ENCODE data around the gene SOX1.

SOX1 gene

DNA sequence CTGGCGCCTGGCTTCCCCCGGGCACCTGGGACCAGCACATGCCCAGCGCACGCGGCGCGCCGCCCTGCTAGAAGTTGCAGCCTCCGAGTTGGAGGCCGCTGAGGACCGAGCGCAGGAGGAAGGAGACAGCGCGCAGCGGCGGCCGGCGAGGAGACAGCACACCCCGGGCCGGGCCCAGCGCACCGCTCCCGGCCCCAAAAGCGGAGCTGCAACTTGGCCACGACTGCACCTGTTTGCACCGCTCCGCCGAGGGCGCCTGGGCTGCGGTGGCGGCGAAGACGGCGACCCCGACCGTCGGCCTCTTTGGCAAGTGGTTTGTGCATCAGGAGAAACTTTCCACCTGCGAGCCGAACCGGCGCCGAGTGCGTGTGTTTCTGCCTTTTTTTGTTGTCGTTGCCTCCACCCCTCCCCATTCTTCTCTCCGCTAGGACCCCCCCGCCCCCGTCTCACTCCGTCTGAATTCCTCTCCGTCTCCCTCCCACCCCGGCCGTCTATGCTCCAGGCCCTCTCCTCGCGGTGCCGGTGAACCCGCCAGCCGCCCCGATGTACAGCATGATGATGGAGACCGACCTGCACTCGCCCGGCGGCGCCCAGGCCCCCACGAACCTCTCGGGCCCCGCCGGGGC lies at the start of gene SOX1:
TSS of gene SOX1 (plus strand) at position 34 of the 626 bp plus-strand sequence. CDS start at position 544, 510 bp downstream.
- no peak for DNase-seq
- in situ Hi-C loops (cut with HindIII; ENCODE audit: low pct_ligation_motif_present, low pct_unique_long_range_greater_than_20kb, low sequenced_read_pairs): no loop called here

DNA sequence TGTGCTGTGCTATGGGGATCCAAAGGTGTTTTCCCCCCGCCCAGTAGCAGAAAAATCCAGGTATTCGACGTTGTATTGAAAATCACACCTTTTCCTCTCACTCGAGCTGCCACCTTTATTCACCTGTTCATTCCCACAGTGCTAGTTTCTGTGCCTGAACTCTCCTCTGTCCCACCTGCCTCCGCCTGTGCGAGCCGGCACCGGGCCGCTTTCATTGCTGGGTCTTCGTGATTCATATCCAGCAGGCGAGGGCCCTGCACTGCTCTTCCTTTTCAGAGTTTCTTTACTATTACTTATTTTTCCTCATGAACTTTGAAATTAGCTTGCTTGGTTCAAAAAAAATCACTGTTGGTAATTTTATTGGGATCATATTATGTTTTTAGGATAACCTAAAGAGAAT lies 42.4 kb upstream of the SOX1 start:
- in situ Hi-C loops (cut with HindIII; ENCODE audit: low pct_ligation_motif_present, low pct_unique_long_range_greater_than_20kb, low sequenced_read_pairs): no loop called here
- DNase-seq: no peak

DNA sequence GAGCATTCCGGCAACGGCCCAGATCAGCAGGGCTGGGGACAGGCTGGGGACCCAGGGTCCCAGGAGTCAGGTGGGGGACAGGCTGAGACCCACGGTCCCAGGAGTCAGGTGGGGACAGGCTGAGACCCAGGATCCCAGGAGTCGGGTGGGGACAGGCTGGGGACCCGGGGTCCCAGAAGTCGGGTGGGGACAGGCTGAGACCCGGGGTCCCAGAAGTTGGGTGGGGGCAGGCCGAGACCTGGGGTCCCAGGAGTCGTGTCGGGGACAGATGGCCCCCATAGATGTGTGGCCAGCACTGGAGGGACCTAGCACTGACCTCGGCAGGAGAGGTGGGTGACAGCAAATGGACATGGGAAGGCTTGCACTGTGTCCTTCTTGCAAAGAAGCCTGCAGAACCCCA lies 39.7 kb upstream of the SOX1 start:
- DNase-seq: no peak
- in situ Hi-C loops (cut with HindIII; ENCODE audit: low pct_ligation_motif_present, low pct_unique_long_range_greater_than_20kb, low sequenced_read_pairs): no loop called here

DNA sequence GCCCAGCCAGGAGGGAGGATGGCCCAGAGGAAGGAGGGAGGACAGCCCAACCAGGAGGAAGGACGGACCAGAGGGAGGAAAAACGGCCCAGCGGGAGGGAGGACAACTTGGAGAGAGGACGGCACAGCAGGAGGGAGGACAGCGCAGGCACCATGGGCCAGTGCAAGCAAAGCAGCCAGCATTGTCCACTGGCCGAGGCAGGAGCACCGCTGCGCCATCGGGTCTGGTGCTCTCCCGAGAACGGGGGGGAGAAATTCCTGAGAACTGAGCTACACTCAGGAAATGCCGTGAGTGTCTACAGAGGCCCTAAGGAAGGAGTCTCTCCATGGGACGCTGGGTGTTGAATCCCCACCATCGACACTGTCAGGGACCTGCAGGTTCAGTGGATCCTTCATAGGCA lies 38.5 kb upstream of the SOX1 start:
- no peak for DNase-seq
- in situ Hi-C loops (cut with HindIII; ENCODE audit: low pct_ligation_motif_present, low pct_unique_long_range_greater_than_20kb, low sequenced_read_pairs): no loop called here

DNA sequence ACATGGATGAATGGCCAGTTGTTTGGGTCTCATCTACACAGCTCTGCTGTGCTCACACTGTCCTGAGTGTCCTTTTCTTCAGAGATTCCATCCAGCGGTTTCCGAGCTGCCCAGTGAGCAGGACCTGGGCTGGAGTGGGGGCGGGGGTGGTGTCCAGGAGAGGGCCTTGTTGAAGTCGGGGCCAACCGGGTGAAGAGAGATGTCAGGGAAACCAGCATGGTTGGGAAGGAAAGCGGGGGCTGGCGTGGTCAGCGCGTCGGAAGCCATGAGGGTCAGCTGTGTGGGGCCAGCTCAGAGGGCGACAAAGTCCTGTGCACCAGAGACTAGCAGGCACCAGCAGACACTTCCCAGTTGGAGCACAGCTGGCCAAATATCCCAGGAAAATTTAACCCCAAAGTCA lies 37.8 kb upstream of the SOX1 start:
- DNase-seq: no peak
- in situ Hi-C loops (cut with HindIII; ENCODE audit: low pct_ligation_motif_present, low pct_unique_long_range_greater_than_20kb, low sequenced_read_pairs): no loop called here

DNA sequence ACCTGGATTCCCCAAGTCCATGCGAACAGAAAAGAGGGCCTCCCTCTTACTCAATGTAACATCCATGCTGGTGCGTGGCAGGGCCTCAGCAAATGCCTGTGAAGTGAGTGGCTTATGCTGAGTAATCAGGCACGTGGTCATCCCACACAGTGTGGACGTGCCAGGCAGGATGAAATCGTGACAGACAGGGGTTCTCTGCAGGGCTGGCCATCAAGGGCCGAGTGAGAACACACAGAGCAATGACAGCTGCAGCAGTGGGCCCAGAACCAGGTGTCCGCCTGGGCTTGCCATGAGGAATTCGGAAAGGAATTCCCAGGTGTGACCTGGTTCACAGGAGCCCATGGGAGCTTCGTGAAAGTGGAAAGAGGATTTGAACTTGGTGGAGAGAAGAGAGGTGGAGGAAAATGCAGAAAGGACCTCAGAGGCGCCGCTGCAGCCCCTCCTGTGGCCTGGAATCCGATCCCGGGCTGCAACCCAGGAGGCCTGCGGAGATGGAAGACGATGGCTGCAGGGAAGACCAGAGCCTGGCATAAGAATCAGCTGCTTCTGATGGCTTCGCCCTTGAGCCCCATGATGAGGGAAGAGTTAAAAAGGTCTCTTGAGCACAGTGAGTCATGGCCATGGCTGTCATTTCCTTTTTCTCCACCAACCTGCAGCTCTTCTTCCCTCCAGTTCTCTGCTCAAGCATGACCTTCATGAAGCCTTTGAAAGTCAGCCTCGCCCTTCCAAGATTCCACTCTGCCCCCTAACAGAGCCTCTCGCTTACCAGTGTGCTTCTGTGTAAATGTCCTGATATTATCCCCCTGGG lies 34.6 kb upstream of the SOX1 start:
- in situ Hi-C loops (cut with HindIII; ENCODE audit: low pct_ligation_motif_present, low pct_unique_long_range_greater_than_20kb, low sequenced_read_pairs): no loop called here
- DNase-seq: no peak

DNA sequence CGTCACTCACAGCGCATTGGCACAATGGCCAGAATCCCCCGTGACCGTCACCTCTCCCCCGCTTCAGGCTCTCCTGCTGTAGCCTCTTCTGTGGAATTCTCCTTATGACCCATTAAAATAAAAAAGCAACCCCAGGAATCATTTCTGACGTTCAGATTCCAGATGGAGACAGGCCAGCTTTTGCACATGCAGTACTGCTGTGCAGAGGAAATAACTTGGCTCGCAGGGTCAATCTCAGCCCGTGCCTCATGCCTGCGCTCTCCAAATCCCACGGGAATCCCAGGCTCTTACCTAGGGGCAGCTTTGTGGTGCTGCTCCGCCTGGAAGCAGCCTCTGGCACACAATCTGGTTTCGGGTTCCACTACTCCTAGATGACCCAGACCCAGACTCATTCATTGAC lies 32.7 kb upstream of the SOX1 start:
- in situ Hi-C loops (cut with HindIII; ENCODE audit: low pct_ligation_motif_present, low pct_unique_long_range_greater_than_20kb, low sequenced_read_pairs): no loop called here
- no peak for DNase-seq

DNA sequence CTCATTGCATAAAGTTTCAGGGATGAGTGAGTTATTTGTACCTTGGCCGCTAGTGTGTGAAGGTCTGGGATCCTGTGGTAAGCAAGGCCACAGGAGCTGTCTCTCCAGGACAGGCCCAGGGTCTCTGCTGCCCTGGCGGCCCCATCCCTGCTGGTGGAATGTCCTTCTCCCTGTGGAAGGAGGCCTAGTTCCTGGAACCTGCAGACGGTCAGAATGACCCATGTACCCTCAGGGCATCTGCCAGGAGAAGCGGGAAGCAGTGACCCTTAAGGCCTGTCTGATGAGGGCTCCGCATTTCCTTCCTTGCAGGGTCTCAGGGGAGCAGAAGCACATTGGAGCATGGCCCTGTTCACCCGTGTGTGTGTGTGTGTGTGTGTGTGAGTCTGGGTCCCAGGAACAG lies 32.1 kb upstream of the SOX1 start:
- no peak for DNase-seq
- in situ Hi-C loops (cut with HindIII; ENCODE audit: low pct_ligation_motif_present, low pct_unique_long_range_greater_than_20kb, low sequenced_read_pairs): no loop called here

DNA sequence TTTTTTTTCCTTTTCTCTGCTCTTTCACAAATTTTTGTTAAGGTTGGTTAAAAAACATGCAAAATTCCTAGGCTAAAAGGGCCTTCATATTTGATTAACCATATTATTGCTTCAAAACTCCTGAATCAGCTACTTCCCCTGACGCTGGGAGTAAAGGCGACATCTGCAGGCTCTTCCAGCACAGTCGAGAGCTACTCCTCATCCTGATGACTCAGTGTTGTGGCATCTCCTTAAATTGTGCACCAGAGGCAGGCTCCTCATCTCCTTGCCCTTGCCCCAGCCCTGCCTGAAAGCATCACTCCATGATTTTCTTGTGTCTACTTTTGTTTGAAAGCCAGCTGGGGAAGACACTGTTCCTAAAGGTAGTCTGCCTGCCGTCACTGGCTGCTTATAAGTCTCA lies 24.5 kb upstream of the SOX1 start:
- DNase-seq: peak; percentile 31
- in situ Hi-C loops (cut with HindIII; ENCODE audit: low pct_ligation_motif_present, low pct_unique_long_range_greater_than_20kb, low sequenced_read_pairs): no loop called here

DNA sequence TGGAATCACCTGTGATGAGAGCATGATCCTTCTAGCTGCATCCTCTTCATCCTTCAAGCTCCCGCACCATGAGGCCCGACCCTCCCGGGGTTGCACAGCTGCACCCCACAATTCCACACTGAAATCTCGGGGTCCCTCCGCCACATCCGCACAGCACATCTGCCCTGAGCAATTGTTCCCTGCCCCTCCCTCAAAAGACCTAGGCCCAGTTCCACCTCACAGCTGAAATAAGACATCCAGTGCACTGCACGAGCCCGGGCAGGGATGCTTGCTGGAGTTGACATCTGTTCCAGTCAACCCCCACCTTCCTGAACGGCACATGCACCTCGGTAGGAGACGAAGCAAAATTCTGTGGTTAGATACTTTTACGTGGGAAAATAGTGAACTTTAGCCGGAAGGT lies 14.7 kb upstream of the SOX1 start:
- in situ Hi-C loops (cut with HindIII; ENCODE audit: low pct_ligation_motif_present, low pct_unique_long_range_greater_than_20kb, low sequenced_read_pairs): no loop called here
- no peak for DNase-seq

DNA sequence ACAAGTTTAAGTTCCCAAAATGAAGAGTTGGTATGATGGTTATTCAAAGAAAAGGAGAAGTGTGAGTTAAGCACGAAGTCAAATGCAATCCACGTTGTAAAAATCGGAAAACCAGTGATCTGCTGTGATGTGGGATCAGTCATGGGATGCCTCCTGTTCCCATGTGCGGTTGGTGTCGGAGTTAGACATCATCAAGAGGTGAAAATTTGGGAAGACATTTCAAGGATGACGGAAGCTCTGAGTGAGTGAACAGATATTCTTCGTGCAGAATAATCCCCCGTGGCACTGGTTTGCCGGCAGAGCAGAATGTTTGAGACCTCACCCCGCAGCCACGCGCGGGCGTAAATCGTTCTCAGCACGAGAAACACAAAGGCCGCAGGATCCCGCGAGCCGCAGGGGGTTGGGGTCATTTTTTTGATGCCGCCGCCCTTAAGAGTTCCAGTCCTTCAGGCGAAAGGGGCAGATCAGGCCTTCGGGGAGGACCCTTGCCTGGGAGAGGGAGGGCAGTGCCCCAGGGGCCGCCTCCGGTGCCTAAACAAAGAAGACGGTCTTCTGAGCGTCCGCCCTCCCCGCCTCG lies 13.7 kb upstream of the SOX1 start:
- no peak for DNase-seq
- in situ Hi-C loops (cut with HindIII; ENCODE audit: low pct_ligation_motif_present, low pct_unique_long_range_greater_than_20kb, low sequenced_read_pairs): no loop called here

DNA sequence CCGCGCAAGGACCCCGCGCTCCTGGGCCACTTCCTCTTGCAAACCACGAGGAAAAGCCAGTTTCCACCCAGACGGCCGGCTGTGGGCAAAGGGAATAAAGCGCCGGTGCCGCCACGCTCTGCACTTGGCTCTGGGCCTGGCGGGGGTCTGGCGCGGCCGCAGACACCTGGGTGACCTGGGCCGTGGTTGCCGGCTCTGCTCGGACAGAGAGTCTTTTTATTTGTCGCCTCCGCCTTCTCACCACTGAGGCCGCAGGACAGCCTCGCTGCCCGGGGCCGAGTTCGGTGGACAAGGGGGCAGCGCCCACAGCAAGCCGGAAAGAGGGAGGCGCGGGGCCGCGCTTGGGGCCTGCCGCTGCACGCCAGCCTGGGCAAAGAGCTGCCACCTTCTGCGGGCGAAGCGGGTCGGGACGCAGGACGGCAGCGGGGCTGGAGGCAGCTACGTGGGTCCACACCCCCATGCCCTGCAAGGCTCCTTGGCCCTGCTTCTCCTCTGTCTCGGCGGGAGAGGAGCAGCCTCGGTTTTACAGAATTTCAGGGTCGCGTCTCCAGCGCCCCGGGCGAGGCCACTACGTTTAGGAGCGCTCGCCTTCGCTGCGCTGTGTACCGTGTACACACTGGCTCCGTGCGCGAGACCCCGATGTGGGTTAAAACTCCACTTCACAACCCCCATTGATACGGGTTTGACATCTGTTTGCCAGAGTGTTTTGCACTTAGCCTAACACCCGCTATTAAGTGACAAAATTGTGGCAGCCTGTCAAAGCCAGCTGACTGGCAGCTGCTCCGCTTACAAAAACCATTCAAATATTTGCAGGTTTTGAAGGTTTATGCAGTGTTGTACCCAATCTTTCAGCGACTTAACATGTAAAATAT lies 13.0 kb upstream of the SOX1 start:
- in situ Hi-C loops (cut with HindIII; ENCODE audit: low pct_ligation_motif_present, low pct_unique_long_range_greater_than_20kb, low sequenced_read_pairs): no loop called here
- no peak for DNase-seq

DNA sequence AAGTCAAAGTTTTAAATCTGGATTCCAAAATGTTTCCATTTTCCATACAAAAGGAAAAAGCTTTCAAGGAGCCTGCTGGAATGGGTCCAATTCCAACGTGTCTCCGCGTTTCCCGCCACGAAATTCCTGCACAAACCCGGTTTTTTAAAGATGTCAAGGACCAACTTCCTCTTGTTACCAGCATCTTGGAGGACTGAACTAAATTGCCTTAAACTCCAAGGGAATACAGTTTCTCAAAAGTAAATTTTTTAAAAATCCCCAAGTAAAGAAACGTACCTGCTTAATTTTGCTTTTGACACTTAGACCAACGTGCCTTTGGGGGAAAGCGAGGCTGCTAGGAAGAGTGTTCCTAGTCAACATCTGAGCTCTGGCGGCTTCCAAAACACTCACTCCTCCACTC lies 12.3 kb upstream of the SOX1 start:
- DNase-seq: no peak
- in situ Hi-C loops (cut with HindIII; ENCODE audit: low pct_ligation_motif_present, low pct_unique_long_range_greater_than_20kb, low sequenced_read_pairs): no loop called here

DNA sequence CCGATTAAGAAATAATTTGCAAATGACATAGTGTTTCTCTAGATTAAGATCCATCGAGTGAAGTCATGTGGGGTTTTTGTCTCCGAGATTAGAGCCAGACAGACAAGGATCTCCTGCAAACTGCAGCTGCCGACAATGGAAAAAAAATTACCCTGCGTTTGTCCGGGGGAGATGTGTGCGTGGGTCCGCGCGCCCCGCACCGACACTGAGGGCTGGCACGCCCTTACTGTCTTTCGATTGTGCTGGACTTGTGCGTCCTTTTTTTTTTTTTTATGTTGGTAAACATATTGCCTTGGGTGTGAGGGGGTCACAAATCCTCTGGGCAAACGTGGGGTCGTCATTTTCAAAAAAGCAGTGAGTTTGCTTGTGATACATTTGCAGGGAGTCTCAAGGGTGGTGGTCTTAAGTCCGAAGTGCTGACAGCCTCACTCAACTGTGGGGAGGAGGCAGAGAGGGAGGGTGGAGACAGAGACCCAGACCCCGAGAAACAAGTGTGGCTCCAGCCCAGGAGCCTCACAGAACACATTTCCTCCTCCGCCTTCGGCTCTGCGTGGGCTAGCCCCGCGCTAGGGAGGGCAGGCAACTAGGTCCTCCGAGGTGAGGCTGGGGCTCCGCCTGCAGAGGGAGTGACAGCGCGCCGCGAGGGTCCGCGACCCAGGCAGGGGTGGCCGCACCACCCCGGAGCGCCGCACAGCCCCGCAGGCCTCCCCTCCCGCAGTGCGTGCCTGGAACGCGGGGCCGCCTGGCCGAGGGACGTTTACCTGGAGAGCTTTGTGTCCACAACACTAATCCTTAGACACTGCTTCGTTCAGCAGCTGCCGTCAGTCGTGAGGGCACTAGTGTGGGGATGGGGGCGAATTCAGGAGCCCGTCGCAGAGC lies 11.7 kb upstream of the SOX1 start:
- in situ Hi-C loops (cut with HindIII; ENCODE audit: low pct_ligation_motif_present, low pct_unique_long_range_greater_than_20kb, low sequenced_read_pairs): no loop called here
- no peak for DNase-seq

DNA sequence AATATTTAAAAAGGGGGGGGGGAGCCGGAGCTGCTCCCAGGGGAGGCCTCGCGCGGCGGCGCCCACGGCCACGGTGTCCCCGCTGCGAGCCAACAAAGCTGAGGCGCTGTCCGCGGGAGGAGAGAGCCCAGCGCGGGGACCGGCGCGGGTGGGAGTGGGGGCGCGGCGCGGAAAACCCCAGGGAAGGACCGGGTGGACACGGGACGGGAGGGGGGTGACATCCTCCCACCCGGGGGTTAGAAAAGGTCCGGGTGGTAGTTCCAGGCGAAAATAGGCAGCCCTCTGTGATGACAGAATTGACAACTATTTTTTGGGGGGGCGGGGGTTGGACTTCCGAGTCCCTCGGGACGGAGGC lies 11.1 kb upstream of the SOX1 start:
- in situ Hi-C loops (cut with HindIII; ENCODE audit: low pct_ligation_motif_present, low pct_unique_long_range_greater_than_20kb, low sequenced_read_pairs): no loop called here
- DNase-seq: no peak

DNA sequence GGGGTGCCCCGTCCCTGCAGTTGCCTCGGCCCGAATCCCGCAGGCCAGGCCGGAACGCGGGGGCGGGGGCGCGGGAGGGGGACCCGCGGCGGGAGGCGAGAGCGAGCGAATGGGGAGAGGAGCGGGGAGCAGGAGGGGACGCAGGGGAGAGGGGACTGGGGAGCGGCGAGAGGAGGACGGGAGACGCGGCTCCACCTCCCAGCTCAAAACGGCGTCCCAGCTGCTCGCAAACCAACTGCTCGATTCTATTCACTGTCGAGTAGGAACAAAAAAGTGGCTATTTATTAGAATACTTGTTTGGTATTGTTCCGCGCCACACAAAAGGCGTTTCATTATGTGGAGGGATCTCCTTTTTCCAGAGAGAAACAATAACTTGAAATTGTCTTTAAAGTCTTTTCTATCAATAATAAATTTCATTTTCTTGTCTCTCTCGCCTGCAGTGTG lies 10.6 kb upstream of the SOX1 start:
- DNase-seq: no peak
- in situ Hi-C loops (cut with HindIII; ENCODE audit: low pct_ligation_motif_present, low pct_unique_long_range_greater_than_20kb, low sequenced_read_pairs): no loop called here

DNA sequence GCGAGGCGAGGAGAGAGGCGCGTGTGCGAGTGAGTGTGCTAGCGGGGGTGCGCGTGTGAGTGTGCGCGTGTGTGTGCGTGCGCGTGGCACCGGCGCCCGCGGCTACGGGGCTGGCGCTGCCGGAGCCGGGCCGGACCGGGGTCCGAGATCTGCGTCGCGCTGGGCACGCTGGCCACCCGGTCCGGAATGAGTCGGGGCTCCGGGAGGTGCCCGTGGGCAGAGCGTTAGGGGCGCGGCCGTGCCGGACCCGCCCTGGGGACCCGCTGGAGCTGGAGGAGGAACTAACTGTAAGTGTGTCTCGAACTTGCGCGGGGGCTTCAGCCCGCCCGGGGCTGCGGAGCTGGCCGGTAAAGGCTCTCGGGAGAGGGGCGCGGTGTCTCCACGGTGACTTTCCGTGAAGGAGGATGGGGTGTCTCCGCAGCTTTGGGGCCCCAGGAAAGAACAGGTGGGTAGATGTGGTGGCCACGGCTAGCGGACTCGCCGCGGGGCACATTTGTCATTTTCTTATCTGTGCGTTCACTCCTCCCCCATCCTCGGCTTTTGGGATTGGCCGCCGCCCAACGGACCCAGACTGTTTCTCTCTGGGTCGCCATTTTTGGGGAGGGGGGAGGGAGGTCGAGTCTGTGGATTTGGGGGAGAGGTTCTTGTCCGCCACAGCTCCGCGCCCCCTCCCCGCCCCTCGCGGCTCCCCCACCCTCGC lies 10.1 kb upstream of the SOX1 start:
- no peak for DNase-seq
- in situ Hi-C loops (cut with HindIII; ENCODE audit: low pct_ligation_motif_present, low pct_unique_long_range_greater_than_20kb, low sequenced_read_pairs): no loop called here

DNA sequence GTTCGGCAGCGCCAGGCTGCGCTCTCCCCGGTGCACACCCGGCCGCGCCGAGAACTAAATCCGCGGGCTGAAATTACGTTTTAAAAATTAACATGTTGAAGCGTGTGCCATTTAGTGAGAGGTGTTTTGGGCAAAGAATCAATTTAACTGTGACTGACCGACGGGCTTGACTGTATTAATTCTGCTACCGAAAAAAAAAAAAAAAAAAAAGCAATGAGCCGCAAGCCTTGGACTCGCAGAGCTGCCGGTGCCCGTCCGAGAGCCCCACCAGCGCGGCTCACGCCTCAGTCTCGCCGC lies 9.6 kb upstream of the SOX1 start:
- no peak for DNase-seq
- in situ Hi-C loops (cut with HindIII; ENCODE audit: low pct_ligation_motif_present, low pct_unique_long_range_greater_than_20kb, low sequenced_read_pairs): no loop called here
